ENCODE measurements around the gene BBOX1.

GRCh38 chr11:27111896-27112295 is 71.3 kb downstream of the BBOX1 start:
- TF ChIP-seq EZH2 (IDR thresholded peaks at IDR 0.05; ENCODE audit: low read depth), result no peak
- TF ChIP-seq, protein P1, sequence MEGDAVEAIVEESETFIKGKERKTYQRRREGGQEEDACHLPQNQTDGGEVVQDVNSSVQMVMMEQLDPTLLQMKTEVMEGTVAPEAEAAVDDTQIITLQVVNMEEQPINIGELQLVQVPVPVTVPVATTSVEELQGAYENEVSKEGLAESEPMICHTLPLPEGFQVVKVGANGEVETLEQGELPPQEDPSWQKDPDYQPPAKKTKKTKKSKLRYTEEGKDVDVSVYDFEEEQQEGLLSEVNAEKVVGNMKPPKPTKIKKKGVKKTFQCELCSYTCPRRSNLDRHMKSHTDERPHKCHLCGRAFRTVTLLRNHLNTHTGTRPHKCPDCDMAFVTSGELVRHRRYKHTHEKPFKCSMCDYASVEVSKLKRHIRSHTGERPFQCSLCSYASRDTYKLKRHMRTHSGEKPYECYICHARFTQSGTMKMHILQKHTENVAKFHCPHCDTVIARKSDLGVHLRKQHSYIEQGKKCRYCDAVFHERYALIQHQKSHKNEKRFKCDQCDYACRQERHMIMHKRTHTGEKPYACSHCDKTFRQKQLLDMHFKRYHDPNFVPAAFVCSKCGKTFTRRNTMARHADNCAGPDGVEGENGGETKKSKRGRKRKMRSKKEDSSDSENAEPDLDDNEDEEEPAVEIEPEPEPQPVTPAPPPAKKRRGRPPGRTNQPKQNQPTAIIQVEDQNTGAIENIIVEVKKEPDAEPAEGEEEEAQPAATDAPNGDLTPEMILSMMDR (conservative IDR thresholded peaks at IDR 0.05), result no peak
